Measurements from ENCODE around the gene ZMIZ1. TPM values are rescaled to one million over a fixed set of nuclear protein-coding genes. Genes with fewer than 3 reads are reported as not detected.

Gene ZMIZ1
- total RNA-seq, 1 donor from 2014 or later: 85.2 TPM

- H3K4me3 Mint-ChIP-seq (ENCODE audit: low read depth): no peak overlapping the region
- H3K27ac Mint-ChIP-seq: no peak overlapping the region
- peaks cover 1% of the 10 kb centered on the region for H3K4me1 Mint-ChIP-seq (ENCODE audit: low read depth)
- peaks cover 8% of the 10 kb centered on the region for H3K36me3 Mint-ChIP-seq (ENCODE audit: insufficient read depth)
- no peaks in the 10 kb centered on the region for H3K9me3 Mint-ChIP-seq (ENCODE audit: low read depth)
- TF ChIP-seq, protein P1, sequence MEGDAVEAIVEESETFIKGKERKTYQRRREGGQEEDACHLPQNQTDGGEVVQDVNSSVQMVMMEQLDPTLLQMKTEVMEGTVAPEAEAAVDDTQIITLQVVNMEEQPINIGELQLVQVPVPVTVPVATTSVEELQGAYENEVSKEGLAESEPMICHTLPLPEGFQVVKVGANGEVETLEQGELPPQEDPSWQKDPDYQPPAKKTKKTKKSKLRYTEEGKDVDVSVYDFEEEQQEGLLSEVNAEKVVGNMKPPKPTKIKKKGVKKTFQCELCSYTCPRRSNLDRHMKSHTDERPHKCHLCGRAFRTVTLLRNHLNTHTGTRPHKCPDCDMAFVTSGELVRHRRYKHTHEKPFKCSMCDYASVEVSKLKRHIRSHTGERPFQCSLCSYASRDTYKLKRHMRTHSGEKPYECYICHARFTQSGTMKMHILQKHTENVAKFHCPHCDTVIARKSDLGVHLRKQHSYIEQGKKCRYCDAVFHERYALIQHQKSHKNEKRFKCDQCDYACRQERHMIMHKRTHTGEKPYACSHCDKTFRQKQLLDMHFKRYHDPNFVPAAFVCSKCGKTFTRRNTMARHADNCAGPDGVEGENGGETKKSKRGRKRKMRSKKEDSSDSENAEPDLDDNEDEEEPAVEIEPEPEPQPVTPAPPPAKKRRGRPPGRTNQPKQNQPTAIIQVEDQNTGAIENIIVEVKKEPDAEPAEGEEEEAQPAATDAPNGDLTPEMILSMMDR (IDR thresholded peaks at IDR 0.05; ENCODE audit: unreplicated experiment): no peak
- H3K27me3 Mint-ChIP-seq: no peaks in the 10 kb centered on the region
- no peak for DNase-seq (ENCODE audit: low spot score, unreplicated experiment)
Measured at GRCh38 chr10:79170226-79170752, 101.5 kb downstream of the ZMIZ1 start.

GRCh38 chr10:79170993-79171392, 102.2 kb downstream of the ZMIZ1 start:
- Mint-ChIP-seq H3K27ac (no peak overlapping the region), H3K4me3 (ENCODE audit: low read depth) (no peak overlapping the region), H3K9me3 (ENCODE audit: low read depth) (no peaks in the 10 kb centered on the region), H3K27me3 (no peaks in the 10 kb centered on the region), H3K36me3 (ENCODE audit: insufficient read depth) (peaks cover 8% of the 10 kb centered on the region), H3K4me1 (ENCODE audit: low read depth) (peaks cover 4% of the 10 kb centered on the region)
- TF ChIP-seq, protein P1 (IDR thresholded peaks at IDR 0.05; ENCODE audit: unreplicated experiment): no peak
- no peak for DNase-seq (ENCODE audit: low spot score, unreplicated experiment)

- Mint-ChIP-seq H3K27ac (no peak overlapping the region), H3K4me3 (ENCODE audit: low read depth) (no peak overlapping the region), H3K36me3 (ENCODE audit: insufficient read depth) (peaks cover 8% of the 10 kb centered on the region), H3K27me3 (no peaks in the 10 kb centered on the region), H3K9me3 (ENCODE audit: low read depth) (no peaks in the 10 kb centered on the region), H3K4me1 (ENCODE audit: low read depth) (peaks cover 3% of the 10 kb centered on the region)
- DNase-seq (ENCODE audit: low spot score, unreplicated experiment): no peak
- TF ChIP-seq, protein P1 (IDR thresholded peaks at IDR 0.05; ENCODE audit: unreplicated experiment): no peak
Measured at GRCh38 chr10:79171504-79171903, 102.7 kb downstream of the ZMIZ1 start.

DNA sequence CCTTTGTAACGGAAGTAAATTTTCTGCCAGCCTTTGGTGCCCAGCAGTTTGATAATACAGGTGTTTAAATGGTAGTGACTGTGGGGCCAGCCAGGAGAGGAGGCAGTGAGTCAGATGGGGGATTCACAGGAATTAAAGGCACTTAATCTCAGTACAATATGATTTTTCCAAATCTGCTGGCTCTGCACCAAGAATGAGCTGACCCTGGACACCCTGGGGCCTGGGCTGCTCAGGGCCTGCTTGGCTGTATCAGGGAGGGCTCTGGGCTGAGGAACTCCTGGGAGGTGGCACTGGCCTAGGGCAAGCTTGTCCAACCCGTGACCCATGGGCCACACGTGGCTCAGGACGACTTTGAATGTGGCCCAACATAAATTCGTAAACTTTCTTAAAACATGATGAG, 104.1 kb downstream of the ZMIZ1 start:
- no peaks in the 10 kb centered on the region for H3K9me3 Mint-ChIP-seq (ENCODE audit: low read depth)
- H3K4me1 Mint-ChIP-seq (ENCODE audit: low read depth): peaks cover 9% of the 10 kb centered on the region
- TF ChIP-seq, protein P1 (IDR thresholded peaks at IDR 0.05; ENCODE audit: unreplicated experiment): no peak
- DNase-seq (ENCODE audit: low spot score, unreplicated experiment): no peak
- H3K4me3 Mint-ChIP-seq (ENCODE audit: low read depth): no peak overlapping the region
- H3K36me3 Mint-ChIP-seq (ENCODE audit: insufficient read depth): peaks cover 3% of the 10 kb centered on the region
- no peaks in the 10 kb centered on the region for H3K27me3 Mint-ChIP-seq
- H3K27ac Mint-ChIP-seq: no peak overlapping the region

GRCh38 chr10:79173582-79174262, 105.0 kb downstream of the ZMIZ1 start:
- Mint-ChIP-seq H3K4me3 (ENCODE audit: low read depth) (no peak overlapping the region), H3K4me1 (ENCODE audit: low read depth) (peaks cover 16% of the 10 kb centered on the region), H3K27ac (peak overlapping the region; percentile 27), H3K36me3 (ENCODE audit: insufficient read depth) (peaks cover 3% of the 10 kb centered on the region), H3K27me3 (no peaks in the 10 kb centered on the region), H3K9me3 (ENCODE audit: low read depth) (no peaks in the 10 kb centered on the region)
- TF ChIP-seq, protein P1 (IDR thresholded peaks at IDR 0.05; ENCODE audit: unreplicated experiment): no peak
- no peak for DNase-seq (ENCODE audit: low spot score, unreplicated experiment)
